ENCODE data around the gene CASQ1. TPM values are rescaled to one million over a fixed set of nuclear protein-coding genes. Genes with fewer than 3 reads are reported as not detected.

Gene CASQ1
- total and polyA plus RNA-seq, 8 donors = 0.17 to 0.71 (median 0.29) TPM; not detected in 1

- Histone ChIP-seq H3K27ac (peak overlapping the region; percentile 20 to 88), H3K36me3 (peaks cover 2 to 47% of the 10 kb centered on the region in 2 donors), H3K4me3 (no peak overlapping the region), H3K27me3 (no peaks in the 10 kb centered on the region), H3K9me3 (no peaks in the 10 kb centered on the region), H3K4me1 (peaks cover 28 to 60% of the 10 kb centered on the region in 2 donors)
- DNase-seq = no peak
- intact Hi-C loops (cut with DNase I) = no loop called here
- ATAC-seq = no peak
- no peak for TF ChIP-seq CTCF (IDR thresholded peaks at IDR 0.05)
Measured at GRCh38 chr1:160207771-160208556, 17.6 kb downstream of the CASQ1 start.

DNA sequence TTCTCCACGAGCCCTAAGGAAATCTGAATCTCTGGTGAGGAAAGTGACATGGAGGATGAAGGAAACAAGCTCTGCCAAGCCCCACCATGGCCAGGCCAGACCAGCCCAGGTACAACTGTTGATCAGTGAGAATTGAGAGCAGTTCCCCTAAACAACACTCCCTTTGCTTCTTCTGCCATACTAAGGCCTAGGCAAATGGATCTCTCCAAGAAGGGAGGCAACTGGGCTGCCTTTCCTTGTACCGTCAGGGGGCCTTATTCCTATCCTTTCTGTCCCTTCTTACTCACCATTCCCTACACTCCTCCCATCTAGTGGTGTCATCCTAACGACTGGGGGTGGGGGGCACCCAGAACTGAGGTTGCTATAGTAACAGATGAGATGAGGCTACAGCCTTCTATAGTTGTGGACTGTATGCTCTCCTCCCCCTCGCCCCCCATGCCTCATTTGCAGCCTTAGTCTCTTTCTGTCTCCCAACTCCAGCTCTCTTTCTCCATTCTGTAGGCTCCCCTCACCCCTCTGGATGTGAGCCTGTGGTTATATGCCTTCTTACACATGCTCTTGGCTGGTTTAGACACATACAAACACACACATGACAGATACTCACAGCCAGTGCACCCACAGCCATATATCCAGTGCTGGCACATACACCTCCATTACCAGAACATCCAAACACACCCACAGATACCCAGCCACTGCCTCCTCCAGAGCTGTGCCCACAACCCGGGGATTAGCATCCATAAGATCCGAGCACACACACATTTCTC is 18.4 kb downstream of the CASQ1 start:
- no peak for DNase-seq
- H3K4me3 ChIP-seq = no peak overlapping the region
- TF ChIP-seq CTCF (IDR thresholded peaks at IDR 0.05) = no peak
- peaks cover 28 to 60% of the 10 kb centered on the region in 2 donors for H3K4me1 ChIP-seq
- peaks cover 2 to 55% of the 10 kb centered on the region in 2 donors for H3K36me3 ChIP-seq
- H3K27me3 ChIP-seq = no peaks in the 10 kb centered on the region
- ATAC-seq = no peak
- no peaks in the 10 kb centered on the region for H3K9me3 ChIP-seq
- H3K27ac ChIP-seq = peak overlapping the region; percentile 20 to 88
- intact Hi-C loops (cut with DNase I) = no loop called here

GRCh38 chr1:160209321-160210046 is 19.1 kb downstream of the CASQ1 start:
- ATAC-seq (no peak), DNase-seq (no peak)
- TF ChIP-seq CTCF (IDR thresholded peaks at IDR 0.05) = no peak
- intact Hi-C loops (cut with DNase I) = no loop called here
- H3K4me1 ChIP-seq = peaks cover 27 to 53% of the 10 kb centered on the region in 2 donors
- no peak overlapping the region for H3K4me3 ChIP-seq
- peak overlapping the region in 1 of 2 donors; percentile 88 for H3K27ac ChIP-seq
- H3K9me3 ChIP-seq = no peaks in the 10 kb centered on the region
- peaks cover 2 to 62% of the 10 kb centered on the region in 2 donors for H3K36me3 ChIP-seq
- no peaks in the 10 kb centered on the region for H3K27me3 ChIP-seq

DNA sequence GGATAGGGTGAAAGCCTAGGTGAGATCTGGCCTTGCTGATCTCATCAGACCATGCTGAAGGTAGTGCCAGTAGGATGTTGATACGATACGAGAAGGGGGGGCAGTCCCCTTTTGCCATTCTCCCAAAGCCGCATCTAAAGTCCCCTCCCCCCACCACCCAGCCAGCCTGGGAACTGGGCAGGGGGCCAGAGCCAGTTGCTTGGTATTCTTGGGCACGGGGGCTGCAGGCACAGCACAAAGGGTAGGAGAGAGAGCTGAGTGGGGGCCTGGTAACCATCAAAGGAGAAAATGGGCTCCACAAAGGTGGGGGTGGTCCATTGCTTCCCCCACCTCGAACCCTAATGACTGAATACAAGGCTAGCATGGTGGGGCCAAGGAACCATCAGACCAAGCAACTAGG is 20.2 kb downstream of the CASQ1 start:
- DNase-seq (no peak), ATAC-seq (no peak)
- Histone ChIP-seq H3K9me3 (no peaks in the 10 kb centered on the region), H3K27me3 (no peaks in the 10 kb centered on the region), H3K4me3 (no peak overlapping the region), H3K27ac (no peak overlapping the region), H3K36me3 (peaks cover 7 to 73% of the 10 kb centered on the region in 2 donors), H3K4me1 (peaks cover 21 to 47% of the 10 kb centered on the region in 2 donors)
- intact Hi-C loops (cut with DNase I) = no loop called here
- no peak for TF ChIP-seq CTCF (IDR thresholded peaks at IDR 0.05)
